Fibroblast of upper back skin (primary cell): ENCODE results near the gene FAM118A.
"Not testable (repeated sequence)": the region's sequence is repeated elsewhere in the genome, so short reads cannot be mapped to it uniquely, and the experiment has no call there.

ENCODE experiments used
- DNase-seq: peaks from one replicate; pipeline ENCODE4 v3.0.0-alpha.2; 2013

FAM118A gene

DNA sequence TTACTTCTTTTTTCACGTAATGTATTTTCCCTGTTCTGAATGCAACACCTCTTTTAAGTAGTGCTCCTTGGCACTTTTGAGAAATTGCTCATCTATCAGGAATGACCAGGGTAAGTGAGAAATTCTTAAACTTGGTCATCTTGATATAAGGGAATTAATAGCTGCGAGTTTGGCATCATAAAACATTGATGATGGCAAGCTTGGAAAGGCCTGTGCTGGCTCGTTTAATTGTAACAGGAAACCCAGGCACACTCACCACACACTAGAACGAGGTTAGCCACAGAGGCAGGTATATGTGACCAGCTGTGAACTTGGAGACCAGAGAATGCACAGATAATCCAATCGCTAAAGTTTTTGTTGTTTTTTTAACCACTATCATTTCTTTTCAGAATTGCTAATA, 24.3 kb downstream of the FAM118A start:
- DNase-seq = no peak

DNA sequence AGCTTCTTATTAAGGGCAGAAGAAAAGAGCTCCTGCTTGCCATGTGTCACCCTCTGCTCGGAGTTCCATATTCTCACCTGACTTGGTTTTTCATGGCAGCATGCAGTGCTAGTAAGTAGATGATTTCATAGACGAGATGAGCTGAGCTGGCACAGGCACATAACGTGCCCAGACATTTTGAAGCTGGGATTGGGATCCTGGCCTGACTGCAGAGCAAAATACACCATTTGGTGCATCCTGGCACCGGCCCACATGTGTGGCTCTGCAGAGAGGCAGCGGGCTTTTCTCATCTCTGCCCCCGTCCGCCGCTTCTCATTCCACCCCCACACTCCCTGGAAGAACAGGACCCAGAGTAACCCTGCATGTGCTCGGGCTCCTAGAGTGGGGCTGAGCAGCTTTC, 24.8 kb downstream of the FAM118A start:
- no peak for DNase-seq

DNA sequence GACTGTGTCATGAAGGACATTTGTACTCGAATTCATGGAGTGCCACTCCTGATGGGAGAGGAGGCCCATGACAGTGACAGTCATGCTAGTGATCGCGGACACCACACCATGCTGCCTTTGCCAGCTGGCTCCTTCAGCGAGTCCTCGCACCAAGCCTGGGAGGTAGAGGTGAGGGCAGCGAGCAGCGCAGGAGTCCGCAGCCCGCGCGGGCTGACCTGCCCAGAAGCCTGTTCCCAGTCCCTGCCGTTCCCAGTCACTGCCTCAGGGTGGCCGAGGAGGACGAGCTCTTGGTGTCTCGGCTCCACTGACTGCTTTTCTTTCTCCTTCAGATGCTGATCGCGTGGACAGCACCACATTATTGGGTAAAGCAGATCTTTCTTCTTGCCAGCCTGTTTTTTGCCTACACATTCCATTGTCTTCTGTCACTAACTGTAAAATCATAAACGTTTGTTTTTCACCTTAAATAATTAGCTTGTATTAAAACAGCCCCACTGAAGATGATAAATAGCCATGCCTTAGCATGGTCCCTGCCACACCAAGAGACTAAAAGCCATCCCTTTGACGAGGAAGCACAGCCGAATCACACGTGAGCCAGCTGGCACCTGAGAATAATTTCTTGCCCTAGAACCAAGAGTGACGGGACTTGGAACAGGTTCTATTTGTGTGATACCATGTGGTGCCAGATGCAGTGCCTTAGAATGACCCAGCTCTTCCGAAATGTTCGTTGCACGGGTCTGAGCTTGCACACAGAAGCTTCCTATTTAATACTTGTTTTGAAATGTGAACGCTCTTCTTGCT, 25.5 kb downstream of the FAM118A start:
- no peak for DNase-seq

DNA sequence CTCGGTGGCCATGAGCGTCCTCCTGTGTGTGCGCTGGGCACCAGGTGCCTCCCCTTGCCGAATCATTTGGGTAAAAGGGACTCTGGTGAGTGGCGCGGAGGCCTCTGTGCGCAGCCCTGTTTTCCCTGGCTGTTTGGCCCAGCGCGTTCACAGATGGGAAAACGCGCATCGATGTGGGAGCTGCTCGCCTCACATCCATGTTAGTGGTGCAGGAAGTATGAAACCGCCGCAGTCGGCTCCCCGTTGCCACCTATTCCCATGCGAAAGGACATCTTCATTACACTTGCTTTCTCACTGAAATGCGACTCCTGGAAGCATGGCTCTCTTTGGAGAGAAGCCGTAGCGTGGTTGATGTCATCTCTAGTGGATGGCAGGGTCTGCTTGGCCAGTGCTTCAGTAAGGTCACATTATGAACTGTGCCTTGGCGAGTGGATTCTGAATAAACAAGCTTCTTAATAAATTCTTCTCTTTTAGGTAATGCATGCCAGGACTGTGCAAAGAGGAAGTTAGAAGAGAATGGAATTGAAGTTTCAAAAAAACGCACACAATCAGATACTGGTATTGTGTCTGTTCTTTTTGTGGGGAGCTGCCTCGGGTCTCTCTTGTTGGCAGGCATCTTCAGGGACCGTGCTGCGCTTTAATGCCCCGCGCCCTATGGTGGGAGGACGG, 26.3 kb downstream of the FAM118A start:
- no peak for DNase-seq

DNA sequence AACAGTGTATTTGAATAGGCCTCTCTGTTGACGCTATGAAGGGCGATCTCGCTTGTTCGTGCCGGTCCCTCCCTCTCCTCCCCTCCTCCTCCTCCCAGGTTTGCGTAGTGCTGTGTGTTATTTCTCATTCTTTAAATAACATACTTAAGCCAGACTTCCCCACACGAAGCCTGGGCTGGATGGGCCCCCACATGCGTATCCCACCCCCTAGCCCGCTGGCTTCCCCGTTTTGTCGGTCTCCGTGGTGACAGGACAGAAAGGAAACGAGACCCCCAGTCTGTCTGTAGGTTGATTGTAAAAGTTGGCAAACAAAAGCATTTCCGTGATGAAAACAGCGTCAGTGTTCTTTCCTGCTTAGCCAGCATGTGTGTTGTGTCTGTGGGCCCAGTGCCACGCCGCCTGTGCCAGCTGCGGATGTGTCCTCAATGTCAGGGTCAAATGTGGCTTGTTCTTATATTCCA, 27.3 kb downstream of the FAM118A start:
- peak; percentile 19 for DNase-seq

DNA sequence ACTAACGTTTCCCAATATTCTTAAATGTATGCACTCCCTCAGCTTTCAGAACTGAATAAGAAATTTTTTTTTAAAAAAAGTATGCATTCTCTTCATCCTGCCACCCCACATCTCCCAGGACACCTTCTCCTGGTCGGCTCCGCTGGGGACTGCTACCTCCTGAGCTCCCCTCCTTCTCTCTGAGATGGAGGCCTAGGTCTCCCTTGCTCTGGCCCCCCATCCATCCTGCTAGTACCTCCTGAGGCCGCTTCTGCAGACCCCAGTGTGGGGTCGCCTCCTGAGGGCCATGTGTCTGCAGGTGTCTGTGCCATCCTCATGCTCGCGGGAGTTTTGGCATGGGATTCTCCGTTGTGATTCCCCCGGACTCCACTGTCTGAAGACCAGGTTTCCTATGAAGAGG, 27.8 kb downstream of the FAM118A start:
- DNase-seq = no peak

DNA sequence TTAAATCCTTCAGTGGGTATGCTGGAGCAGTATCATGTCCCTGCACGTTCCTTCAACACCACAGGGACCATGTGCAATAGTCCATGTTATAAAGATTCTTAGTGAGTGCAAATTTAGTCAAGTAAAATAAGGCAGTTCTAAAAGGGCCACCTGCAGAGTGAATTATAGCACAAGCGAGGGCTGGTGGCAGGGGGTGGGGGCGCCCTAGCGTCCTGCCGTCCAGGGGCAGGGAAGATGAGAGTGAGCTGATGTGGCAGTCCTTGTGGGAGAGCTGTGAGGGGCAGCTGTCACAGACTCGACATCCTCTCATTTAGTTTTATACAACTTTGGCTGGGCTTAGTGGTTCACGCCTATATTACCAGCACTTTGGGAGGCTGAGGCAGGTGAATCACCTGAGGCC, 29.1 kb downstream of the FAM118A start:
- no peak for DNase-seq

DNA sequence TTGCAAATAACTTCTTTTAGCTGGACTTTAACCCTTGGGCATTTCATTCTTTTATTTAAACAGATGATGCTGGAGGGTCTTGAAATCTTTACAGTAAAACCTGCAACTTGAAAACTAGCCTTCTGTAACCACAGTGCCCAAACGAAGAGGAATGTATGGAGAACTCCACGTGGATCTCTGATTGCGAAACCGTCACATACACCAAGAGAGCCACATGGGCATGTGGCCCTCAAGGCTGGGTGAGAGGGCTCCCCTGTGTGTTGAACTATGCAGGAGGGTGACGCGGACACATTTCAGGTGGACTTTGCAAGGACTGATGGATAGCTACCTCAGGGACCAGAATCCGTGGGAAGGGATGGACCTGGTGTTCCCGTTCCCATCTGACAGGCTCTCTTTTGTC, 30.6 kb downstream of the FAM118A start:
- no peak for DNase-seq

DNA sequence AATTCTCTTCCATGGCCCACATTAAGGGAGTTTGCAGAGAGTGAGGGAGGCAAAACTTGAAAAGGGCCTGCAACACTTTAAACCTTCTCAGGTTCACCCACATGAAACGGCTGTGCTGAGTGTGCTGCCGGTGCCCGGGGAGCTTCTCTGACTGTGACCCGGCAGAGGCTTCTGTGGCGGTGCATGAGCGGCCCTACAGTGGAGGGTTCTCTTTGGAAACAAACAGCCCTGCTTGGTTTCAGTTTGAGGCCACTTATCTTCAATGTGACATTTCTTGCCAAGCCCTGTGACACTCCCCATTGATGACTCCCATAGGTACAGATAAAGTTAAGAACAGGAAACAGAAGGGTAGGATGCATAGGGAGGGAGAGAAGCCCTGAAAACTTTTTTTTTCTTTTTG, 31.8 kb downstream of the FAM118A start:
- no peak for DNase-seq

DNA sequence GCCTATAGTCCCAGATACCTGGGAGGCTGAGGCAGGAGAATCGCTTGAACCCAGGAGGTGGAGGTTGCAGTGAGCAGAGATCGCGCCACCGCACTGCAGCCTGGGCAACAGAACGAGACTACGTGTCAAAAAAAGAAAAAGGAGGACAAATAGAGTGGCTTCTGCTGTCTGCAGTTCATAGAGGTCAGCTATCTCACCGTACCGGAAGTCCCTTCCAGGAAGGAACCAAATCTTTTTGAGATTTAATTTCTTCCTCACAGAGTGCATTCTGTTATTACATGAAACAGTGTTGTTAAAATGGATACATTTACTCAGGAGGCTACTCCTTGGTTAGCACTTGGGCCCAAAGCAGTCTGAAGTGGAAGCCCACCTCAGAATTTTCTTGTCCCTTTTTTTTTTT, 33.4 kb downstream of the FAM118A start:
- DNase-seq = no peak

DNA sequence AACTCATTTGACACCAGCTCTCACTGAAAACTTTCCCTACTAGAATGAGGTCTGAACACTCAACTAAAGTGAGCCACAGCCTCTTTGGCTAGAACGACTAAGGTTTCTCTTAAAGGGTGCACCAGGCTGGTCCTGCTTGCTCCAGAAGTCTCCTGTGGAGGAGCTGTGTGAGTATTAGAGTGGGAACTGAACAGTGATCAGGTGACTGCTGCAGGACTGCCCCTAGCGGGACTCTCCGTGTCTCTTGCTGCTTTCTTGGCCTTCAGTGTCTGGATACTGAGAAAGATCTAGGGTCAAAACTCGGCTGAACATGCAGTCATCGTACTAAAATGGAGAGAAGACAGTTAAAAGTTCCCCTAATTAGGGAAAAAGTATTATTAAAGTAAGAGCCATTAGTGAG, 34.6 kb downstream of the FAM118A start:
- DNase-seq = no peak

DNA sequence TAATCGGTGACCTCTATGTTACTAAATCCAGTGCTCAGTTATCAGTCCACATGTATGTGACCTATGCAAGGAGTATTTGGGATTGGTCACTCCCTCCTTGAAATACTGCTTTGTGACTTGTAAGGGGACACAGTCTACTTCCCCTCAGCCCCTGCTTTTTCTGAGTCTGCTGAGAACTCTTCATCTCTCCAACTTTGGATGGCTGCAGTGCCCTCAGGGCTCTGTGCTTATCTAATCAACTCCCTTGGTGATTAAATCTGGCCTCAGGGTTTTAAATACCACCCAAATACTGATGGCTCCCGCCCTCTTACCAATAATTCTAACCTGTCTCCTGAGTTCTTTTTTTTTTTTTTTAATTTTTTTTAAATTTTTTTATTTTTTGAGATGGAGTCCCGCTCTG, 40.2 kb downstream of the FAM118A start:
- no peak for DNase-seq

DNA sequence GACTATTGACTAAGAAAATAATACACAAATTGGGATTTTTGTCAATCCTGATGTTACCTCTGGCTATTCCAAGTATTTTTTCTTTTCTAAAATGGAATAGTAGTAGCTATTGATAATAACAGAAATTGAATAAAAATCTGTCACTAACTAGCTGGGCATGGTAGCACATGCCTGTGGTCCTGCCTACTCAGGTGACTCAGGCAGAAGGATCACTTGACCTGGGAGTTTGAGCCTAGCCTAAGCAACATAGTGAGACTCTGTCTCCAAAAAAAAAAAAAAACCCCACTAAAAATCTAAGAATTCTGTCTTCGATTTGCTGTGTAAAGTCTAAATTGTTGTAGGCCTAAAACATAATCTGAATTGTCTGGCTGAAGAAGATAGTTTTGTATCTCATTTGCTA, 42.2 kb downstream of the FAM118A start:
- DNase-seq = no peak

DNA sequence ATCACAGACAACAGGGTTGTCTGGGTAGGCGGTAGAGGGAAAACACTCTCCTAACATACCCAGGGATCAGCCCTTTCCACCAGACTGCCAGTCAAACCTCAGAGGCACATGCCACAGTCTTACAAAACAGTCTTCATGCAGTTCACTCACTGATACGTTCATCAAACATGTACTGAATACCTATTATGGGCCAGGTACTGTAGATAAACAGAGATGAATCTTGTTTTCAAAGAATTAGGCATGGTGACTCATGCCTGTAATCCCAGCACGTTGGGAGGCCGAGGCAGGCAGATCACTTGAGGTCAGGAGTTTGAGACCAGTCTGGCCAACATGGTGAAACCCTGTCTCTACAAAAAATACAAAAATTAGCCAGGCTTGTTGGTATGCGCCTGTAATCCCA, 43.0 kb downstream of the FAM118A start:
- DNase-seq = not testable (repeated sequence)

DNA sequence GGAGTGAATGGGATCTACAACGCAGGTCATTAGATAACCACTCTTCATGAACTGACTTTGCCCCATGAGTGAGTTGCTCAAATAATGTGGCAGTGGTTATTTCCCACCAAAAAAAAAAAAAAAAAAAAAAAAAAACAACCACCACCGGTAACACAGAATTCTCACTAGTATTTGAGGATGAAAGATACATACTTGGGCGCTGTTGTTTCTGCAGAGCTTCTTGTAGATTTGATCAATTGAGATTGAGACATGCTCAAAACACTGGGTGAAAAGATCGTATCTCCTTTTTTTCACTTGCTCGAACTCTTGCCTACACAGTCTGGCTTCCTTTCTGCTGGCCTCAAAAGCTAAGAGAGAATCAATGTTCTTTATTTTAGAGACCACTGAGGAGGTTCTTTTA, 44.1 kb downstream of the FAM118A start:
- no peak for DNase-seq

DNA sequence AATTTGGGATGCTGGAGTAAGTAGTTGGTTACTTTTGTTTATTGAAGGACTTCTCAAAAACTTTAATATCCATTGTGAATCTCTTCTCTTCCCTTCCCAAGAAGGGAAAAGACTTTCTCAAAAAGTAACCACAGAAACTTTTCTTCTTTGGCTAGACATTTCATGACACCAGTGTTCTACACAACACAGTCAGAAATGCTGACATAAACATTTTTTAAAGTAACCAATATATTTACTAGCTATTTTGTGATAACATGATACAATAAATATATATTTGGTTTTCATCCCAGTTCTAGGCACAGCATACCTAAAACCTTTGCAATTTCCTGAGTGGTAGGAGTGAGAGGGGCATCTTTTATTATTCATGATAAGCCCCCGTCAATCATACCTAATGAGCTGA, 47.8 kb downstream of the FAM118A start:
- DNase-seq = no peak

DNA sequence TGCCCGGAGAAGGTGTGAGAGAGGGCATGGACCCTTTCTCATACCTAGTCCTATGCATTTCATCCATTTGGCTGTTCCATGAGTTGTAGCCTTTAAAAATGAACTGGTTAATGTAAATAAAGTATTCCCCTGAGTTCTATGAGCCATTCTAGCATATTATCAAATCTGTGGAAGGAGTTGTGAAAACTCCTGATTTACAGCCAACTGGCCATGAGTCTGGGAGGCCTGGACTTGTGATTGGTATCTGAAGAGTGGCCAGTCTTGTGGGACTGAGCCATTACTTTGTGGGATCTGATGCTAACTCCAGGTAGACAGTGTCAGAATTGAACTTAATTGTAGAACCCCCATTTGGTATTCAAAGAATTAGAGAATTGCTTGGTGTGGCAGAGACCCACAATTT, 48.4 kb downstream of the FAM118A start:
- DNase-seq = peak; percentile 36

DNA sequence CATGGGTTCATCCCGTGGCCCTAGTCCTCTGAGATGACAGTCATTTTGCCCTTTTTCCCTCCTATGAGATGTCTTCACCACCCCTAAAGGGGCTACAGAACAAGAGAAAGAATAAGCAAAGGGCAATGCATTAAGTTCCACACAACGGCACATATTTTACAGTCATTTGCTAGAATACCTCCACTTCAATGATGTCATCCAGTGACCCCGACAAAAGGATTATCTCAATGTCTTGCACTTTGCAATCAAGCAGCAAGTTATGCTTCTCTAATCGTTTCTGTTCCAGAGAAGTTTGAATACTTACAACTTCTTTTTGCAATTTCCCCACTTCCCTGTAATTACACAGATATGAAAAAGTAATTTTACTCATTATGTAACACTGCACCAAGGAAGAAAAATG, 49.9 kb downstream of the FAM118A start:
- DNase-seq = no peak

DNA sequence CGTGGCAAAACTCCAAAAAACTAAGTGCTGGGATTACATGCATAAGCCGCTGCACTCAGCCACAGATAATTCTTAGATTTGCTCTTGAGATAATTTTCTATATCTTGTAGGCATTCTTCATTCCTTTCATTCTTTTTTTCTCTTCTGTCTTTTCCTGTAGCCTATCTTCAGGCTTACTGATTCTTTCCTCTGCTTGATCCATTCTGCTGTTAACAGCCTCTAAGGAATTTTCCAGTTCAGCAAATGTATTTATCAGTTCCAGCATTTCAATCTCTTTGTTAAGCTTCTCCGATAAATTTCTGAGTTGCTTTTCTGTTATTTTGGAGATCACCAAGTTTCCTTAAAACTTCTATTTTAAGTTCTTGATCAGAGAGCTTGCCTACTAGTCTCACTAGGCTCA, 57.0 kb downstream of the FAM118A start:
- no peak for DNase-seq

DNA sequence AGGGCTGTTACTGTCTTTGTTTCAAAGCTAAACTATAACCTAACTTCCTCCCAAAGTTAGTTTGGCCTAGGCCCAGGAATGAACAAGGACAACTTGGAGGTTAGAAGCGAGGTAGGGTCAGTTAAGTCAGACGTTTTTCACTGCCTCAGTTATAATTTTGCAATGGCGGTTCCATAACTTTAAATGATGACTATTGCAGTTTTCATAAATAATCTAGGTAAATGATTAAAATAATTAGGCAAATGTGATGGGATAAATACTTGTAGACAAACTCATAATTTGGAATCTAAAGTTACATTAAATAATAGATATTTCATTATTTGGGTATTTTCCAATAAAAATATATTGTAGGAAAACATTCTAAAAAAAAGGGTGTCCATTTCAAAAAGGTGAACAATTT, 63.9 kb downstream of the FAM118A start:
- not testable (repeated sequence) for DNase-seq

DNA sequence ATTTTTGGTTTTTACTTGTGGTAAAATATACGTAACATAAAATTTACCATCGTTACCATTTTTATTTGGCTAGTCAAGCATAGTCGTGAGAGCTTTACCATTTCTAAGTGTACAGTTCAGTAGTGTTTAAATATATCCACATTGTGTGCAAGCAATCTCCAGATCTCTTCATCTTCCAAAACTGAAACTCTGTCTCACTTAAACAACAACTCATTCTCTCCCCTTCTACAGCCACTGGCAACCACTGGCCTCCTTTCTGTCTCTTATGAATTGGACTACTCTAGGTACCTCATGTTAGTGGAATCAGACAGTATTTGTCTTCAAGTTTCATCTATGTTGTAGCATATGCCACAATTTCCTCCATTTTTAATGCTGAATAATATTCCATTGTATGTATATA, 66.3 kb downstream of the FAM118A start:
- DNase-seq = no peak

DNA sequence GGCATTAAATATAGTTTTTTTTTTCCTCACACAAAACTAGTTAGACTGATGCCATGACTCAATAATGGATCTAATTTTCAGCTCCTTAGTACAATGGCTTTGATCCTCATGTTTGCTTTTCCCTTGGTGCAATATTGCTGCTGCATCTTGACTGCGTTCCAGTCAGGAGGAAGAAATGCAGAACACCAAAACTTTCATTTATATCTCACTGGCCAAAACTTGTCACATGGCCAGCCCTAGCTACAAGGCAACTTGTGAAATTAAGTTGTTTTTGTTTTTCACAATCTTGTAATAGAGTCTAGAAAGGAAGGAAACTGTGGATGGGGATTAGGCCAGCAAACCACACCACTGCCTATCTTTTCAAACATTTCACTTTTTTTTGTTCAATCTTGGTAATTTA, 67.0 kb downstream of the FAM118A start:
- DNase-seq = no peak

DNA sequence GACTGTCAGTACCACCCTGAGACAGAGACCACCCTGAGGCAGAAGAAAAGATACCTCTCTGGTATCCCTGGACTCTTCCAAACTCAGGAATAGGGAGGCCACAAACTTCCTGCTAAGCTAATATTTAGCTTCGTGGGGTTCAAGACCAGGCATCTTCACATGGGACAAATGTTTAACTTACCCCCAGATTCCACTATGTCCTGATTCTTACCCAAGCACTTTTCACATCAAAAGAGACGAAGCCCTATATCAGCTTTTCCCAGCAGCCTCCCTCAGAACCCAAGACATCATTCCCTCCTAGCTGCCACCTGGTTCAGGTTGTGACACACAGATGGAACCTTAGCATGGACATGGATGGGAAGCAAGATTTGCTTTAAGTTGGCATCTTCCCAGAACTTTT, 71.6 kb downstream of the FAM118A start:
- DNase-seq = no peak

DNA sequence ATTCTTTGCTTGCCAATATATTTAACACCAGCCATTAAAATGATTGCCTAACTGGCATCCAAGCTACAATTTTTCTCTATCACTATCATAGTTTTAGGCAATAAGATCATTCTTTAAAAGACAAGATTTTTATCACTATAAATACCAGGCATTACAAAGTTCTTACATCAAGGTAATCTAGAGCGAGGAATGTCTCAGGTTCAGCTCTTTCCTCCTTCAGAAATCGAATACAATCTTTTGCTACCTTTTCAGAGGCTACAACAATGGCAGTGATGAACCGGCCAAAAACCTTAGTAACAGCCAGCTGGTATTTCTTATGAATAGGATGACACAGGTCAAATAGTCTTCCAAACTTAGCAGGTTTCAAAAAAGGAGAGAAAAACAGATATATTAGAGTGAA, 79.8 kb downstream of the FAM118A start:
- no peak for DNase-seq
